ENCODE measurements around the gene ZSCAN12. TPM values are rescaled to one million over a fixed set of nuclear protein-coding genes. Genes with fewer than 3 reads are reported as not detected.
"Not testable (repeated sequence)": the region's sequence is repeated elsewhere in the genome, so short reads cannot be mapped to it uniquely, and the experiment has no call there.

The ZSCAN12 gene
- total RNA-seq, 1 donor from 2014 or later, result 14.0 TPM

DNA sequence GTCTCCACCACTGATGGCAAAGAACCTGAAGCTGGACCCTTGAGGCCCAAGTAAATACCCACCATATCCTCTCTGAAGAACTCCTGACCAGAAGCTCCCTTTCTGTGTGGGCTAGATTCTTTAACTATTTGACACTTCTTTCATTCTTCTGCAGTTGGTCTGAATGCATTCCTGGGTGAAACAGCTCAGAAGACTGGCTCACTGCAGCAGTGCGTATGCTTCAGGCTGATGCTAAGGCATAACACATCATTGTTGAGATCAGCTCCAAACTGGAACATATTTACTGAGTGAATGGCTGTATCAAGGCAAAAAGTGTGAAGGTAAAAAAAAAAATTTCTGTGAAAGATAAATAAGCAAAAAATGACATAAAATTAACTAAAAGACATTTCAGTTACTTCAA lies 24.0 kb upstream of the ZSCAN12 start:
- no peaks in the 10 kb centered on the region for H3K27me3 Mint-ChIP-seq (ENCODE audit: low read depth)

DNA sequence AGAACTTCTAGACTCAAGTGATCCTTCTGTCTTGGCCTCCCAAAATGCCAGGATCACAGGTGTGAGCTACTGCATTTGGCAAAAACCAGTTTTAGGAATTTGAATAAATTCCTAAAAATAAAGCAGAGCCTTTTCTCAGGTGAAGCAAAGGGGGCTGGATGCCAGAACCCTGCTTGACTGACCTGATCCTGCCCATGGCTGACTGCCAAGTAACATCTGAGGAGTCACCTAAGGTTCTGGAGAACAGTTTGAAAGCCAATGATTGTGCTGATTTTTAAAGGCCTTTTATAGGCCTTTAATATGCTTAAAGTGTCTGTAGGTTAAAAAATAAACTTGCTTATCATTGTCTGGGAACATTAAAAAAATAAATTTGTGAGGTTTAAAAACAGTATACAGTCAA lies 14.1 kb upstream of the ZSCAN12 start:
- H3K36me3 Mint-ChIP-seq, result peaks cover 5% of the 10 kb centered on the region
- TF ChIP-seq CTCF (IDR thresholded peaks at IDR 0.05; ENCODE audit: unreplicated experiment), result no peak
- no peak overlapping the region for H3K4me3 Mint-ChIP-seq
- no peak overlapping the region for H3K27ac Mint-ChIP-seq
- peaks cover 25% of the 10 kb centered on the region for H3K9me3 Mint-ChIP-seq
- DNase-seq (ENCODE audit: low spot score in 2 of 2, unreplicated experiment in 2 of 2), result no peak
- H3K4me1 Mint-ChIP-seq, result no peaks in the 10 kb centered on the region
- peaks cover 13% of the 10 kb centered on the region for H3K27me3 Mint-ChIP-seq (ENCODE audit: low read depth)

More for the DNA sequence above, 24.0 kb upstream of the ZSCAN12 start:
- DNase-seq (ENCODE audit: low spot score in 2 of 2, unreplicated experiment in 2 of 2), result no peak
- no peaks in the 10 kb centered on the region for H3K4me1 Mint-ChIP-seq
- no peak overlapping the region for H3K27ac Mint-ChIP-seq
- peaks cover 55% of the 10 kb centered on the region for H3K36me3 Mint-ChIP-seq
- H3K4me3 Mint-ChIP-seq, result no peak overlapping the region
- H3K9me3 Mint-ChIP-seq, result peaks cover 20% of the 10 kb centered on the region
- no peak for TF ChIP-seq CTCF (IDR thresholded peaks at IDR 0.05; ENCODE audit: unreplicated experiment)

DNA sequence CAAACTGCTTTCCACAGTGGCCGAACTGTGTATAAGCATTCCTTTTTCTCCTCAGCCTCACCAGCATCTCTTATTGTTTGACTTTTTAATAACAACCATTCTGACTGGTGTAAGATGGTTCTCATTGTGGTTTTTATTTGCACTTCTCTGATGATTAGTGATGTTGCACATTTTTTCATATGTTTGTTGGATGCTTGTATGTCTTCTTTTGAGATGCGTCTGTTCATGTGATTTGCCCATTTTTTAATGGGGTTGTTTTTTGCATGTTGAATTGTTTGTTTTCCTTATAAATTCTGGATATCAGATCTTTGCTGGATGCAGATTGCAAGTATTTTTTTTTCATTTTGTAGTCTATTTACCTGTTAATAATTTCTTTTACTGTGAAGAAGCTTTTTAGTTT lies 11.2 kb upstream of the ZSCAN12 start:
- Mint-ChIP-seq H3K4me1 (no peaks in the 10 kb centered on the region), H3K9me3 (peaks cover 29% of the 10 kb centered on the region), H3K36me3 (peaks cover 5% of the 10 kb centered on the region), H3K27ac (no peak overlapping the region), H3K4me3 (no peak overlapping the region), H3K27me3 (ENCODE audit: low read depth) (peaks cover 27% of the 10 kb centered on the region)
- TF ChIP-seq CTCF (IDR thresholded peaks at IDR 0.05; ENCODE audit: unreplicated experiment), result no peak
- no peak for DNase-seq (ENCODE audit: low spot score in 2 of 2, unreplicated experiment in 2 of 2)

- H3K27me3 Mint-ChIP-seq (ENCODE audit: low read depth), result peaks cover 40% of the 10 kb centered on the region
- peaks cover 5% of the 10 kb centered on the region for H3K36me3 Mint-ChIP-seq
- H3K27ac Mint-ChIP-seq, result no peak overlapping the region
- no peak for DNase-seq (ENCODE audit: low spot score in 2 of 2, unreplicated experiment in 2 of 2)
- H3K9me3 Mint-ChIP-seq, result peaks cover 29% of the 10 kb centered on the region
- H3K4me3 Mint-ChIP-seq, result no peak overlapping the region
- no peaks in the 10 kb centered on the region for H3K4me1 Mint-ChIP-seq
- no peak for TF ChIP-seq CTCF (IDR thresholded peaks at IDR 0.05; ENCODE audit: unreplicated experiment)
Observed at GRCh38 chr6:28408076-28408802, 8.7 kb upstream of the ZSCAN12 start.

- peaks cover 5% of the 10 kb centered on the region for H3K36me3 Mint-ChIP-seq
- no peak for TF ChIP-seq CTCF (IDR thresholded peaks at IDR 0.05; ENCODE audit: unreplicated experiment)
Observed at GRCh38 chr6:28407401-28407800, 7.9 kb upstream of the ZSCAN12 start.

DNA sequence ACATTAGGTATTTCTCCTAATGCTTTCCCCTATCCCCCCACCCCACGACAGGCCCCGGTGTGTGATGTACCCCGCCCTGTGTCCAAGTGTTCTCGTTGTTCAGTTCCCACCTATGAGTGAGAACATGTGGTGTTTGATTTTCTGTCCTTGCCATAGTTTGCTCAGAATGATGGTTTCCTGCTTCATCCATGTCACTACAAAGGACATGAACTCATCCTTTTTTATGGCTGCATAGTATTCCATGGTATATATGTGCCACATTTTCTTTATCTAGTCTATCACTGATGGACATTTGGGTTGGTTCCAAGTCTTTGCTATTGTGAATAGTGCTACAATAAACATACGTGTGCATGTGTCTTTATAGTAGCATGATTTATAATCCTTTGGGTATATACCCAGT lies 4.4 kb upstream of the ZSCAN12 start:
- H3K4me1 Mint-ChIP-seq; H3K36me3 Mint-ChIP-seq; H3K4me3 Mint-ChIP-seq; H3K27ac Mint-ChIP-seq; DNase-seq (ENCODE audit: low spot score in 2 of 2, unreplicated experiment in 2 of 2); H3K9me3 Mint-ChIP-seq: not testable (repeated sequence)
- H3K27me3 Mint-ChIP-seq (ENCODE audit: low read depth), result peaks cover 53% of the 10 kb centered on the region

More at GRCh38 chr6:28407401-28407800, 7.9 kb upstream of the ZSCAN12 start:
- DNase-seq (ENCODE audit: low spot score in 2 of 2, unreplicated experiment in 2 of 2), result no peak
- H3K4me3 Mint-ChIP-seq, result no peak overlapping the region
- H3K27me3 Mint-ChIP-seq (ENCODE audit: low read depth), result peaks cover 48% of the 10 kb centered on the region
- H3K9me3 Mint-ChIP-seq, result peaks cover 29% of the 10 kb centered on the region
- no peak overlapping the region for H3K27ac Mint-ChIP-seq
- H3K4me1 Mint-ChIP-seq, result no peaks in the 10 kb centered on the region
